Activated naive CD4-positive, alpha-beta T cell treated with anti-CD3 and anti-CD28 coated beads, Interleukin-2, amount 50 U/mL, for 72 hours (primary cell): ENCODE results near the gene CLSTN2. TPM values are rescaled to one million over a fixed set of nuclear protein-coding genes. Genes with fewer than 3 reads are reported as not detected.

Experiments
- ATAC-seq, 2 donors: fragments of 150-1000 bp; cut with Tn5 transposase; 2 replicates each; pipeline ENCODE4 v1.10.0; 2021; ENCODE audit warnings: mild to moderate bottlenecking in 2 of 2, moderate library complexity in 2 of 2
- DNase-seq, 2 donors: peaks; one replicate each; pipeline ENCODE4 v3.0.0; 2021 to 2022; ENCODE audit warnings: low spot score in 2 of 2
- H3K27ac Mint-ChIP-seq, 2 donors: one replicate each; pipeline ENCODE4 v1.8.0; 2022; ENCODE audit warnings: mild to moderate bottlenecking in 2 of 2, mixed read lengths in 2 of 2
- H3K36me3 Mint-ChIP-seq, 2 donors: one replicate each; pipeline ENCODE4 v1.8.0; 2022; ENCODE audit warnings: mixed read lengths in 2 of 2
- H3K9me3 Mint-ChIP-seq, 2 donors: one replicate each; pipeline ENCODE4 v1.8.0; 2022; ENCODE audit warnings: mixed read lengths in 2 of 2
- total RNA-seq, 2 donors: library from RNA; stranded (reverse); gene quantifications; one replicate each; pipeline ENCODE4 v1.2.3, GENCODE V29; 2022

CLSTN2 gene
- total RNA-seq, 2 donors from 2014 or later: not detected

GRCh38 chr3:139974809-139975425 lies 39.9 kb downstream of the CLSTN2 start:
- H3K27ac Mint-ChIP-seq: no peak overlapping the region
- no peak for ATAC-seq
- DNase-seq: no peak
- no peaks in the 10 kb centered on the region for H3K9me3 Mint-ChIP-seq
- no peaks in the 10 kb centered on the region for H3K36me3 Mint-ChIP-seq

GRCh38 chr3:139975594-139976365 lies 40.8 kb downstream of the CLSTN2 start:
- no peak for DNase-seq
- no peak for ATAC-seq
- no peak overlapping the region for H3K27ac Mint-ChIP-seq
- no peaks in the 10 kb centered on the region for H3K36me3 Mint-ChIP-seq
- peaks cover 0 to 3% of the 10 kb centered on the region in 2 donors for H3K9me3 Mint-ChIP-seq

DNA sequence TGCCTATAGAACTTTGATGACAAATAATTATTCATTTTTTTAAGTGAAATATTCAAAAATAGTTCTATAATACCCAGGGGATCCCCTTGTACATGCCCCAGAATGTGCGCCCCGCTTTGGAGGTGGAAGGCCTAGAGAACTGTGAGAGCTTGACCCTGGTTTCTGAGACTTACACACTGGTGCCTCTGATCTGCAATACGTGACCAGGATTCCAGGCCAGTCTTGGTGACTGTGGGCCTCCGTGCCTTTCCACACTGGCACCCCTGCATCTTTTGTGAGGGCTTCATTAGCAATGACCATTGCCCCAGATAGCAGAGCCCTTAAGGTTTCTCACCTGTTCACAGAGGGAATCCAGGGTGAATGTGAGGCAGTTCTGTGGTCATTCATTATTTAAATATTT lies 44.0 kb downstream of the CLSTN2 start:
- no peak for DNase-seq
- ATAC-seq: no peak
- peaks cover 0 to 3% of the 10 kb centered on the region in 2 donors for H3K9me3 Mint-ChIP-seq

DNA sequence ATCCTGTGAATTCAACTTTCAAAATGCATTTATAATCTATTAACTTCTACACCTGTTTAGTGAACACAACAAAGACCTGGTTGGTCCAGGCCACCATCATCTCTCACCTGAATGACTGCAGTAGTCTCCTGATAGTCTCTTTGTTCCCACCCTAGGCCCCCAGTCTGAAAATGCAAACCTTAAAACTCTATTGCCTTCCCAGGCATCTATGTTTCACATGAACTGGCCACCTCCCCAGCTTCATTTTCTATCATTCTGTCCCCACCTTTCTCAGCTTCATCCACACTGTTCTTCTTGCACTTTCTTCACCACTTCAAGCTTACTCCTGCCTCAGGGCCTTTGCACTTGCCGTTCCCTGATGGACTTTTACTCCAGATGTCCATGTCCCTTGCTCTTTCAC lies 45.0 kb downstream of the CLSTN2 start:
- DNase-seq (no peak), ATAC-seq (no peak)
- peaks cover 0 to 3% of the 10 kb centered on the region in 2 donors for H3K9me3 Mint-ChIP-seq
- H3K36me3 Mint-ChIP-seq: no peaks in the 10 kb centered on the region
- no peak overlapping the region for H3K27ac Mint-ChIP-seq

More for the DNA sequence above, 44.0 kb downstream of the CLSTN2 start:
- no peak overlapping the region for H3K27ac Mint-ChIP-seq
- no peaks in the 10 kb centered on the region for H3K36me3 Mint-ChIP-seq

DNA sequence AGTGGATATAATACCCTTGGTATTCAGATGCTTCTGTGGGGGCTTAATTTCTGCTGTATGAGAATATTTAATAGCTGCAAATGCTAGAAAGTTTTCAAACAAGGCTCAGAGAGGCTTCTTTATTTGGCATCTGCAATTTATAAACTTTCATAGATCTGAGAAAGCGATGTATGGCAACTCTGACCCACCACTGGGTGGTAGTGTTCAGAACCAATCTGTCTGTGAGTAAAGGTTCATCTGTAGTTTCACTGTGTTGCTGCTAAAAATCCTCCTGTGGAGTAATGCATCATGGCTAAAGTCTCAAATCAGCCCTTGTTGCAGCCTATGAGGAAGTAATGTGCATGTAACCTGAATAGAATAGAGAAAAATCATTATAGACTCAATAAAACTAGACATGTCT lies 47.4 kb downstream of the CLSTN2 start:
- DNase-seq (no peak), ATAC-seq (no peak)
- Mint-ChIP-seq H3K36me3 (no peaks in the 10 kb centered on the region), H3K9me3 (peaks cover 0 to 3% of the 10 kb centered on the region in 2 donors), H3K27ac (no peak overlapping the region)

GRCh38 chr3:139985576-139985975 lies 50.6 kb downstream of the CLSTN2 start:
- H3K9me3 Mint-ChIP-seq: no peaks in the 10 kb centered on the region
- H3K27ac Mint-ChIP-seq: no peak overlapping the region
- DNase-seq (no peak), ATAC-seq (no peak)
- no peaks in the 10 kb centered on the region for H3K36me3 Mint-ChIP-seq

- H3K36me3 Mint-ChIP-seq: no peaks in the 10 kb centered on the region
- no peak overlapping the region for H3K27ac Mint-ChIP-seq
- no peak for ATAC-seq
- no peaks in the 10 kb centered on the region for H3K9me3 Mint-ChIP-seq
- no peak for DNase-seq
Observed at GRCh38 chr3:139987908-139988307, 52.9 kb downstream of the CLSTN2 start.

GRCh38 chr3:139988472-139989156 lies 53.6 kb downstream of the CLSTN2 start:
- ATAC-seq: no peak
- Mint-ChIP-seq H3K36me3 (no peaks in the 10 kb centered on the region), H3K27ac (no peak overlapping the region), H3K9me3 (no peaks in the 10 kb centered on the region)
- no peak for DNase-seq

- DNase-seq: no peak
- Mint-ChIP-seq H3K36me3 (no peaks in the 10 kb centered on the region), H3K9me3 (peaks cover 0 to 3% of the 10 kb centered on the region in 2 donors), H3K27ac (no peak overlapping the region)
- ATAC-seq: no peak
Observed at GRCh38 chr3:139994891-139995290, 59.9 kb downstream of the CLSTN2 start.

DNA sequence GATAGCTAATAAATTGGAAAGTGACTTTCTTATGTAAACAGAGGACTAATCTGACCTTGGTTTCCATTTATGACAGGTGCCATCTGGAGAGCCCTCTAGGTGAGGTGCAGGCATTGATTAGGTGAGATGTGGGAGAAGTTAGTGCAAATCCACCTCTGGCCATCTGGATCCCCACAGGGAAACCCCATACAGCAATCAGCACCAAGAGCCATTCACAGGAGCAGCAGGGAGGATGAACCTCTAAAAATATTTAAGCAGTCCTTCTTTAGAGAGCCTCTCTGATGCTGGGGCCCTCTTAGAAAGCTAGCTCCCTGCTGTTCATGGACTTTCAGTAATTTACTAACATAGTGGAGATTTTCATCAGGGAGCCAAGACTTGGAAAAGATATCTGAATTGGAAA lies 69.3 kb downstream of the CLSTN2 start:
- Mint-ChIP-seq H3K36me3 (no peaks in the 10 kb centered on the region), H3K27ac (no peak overlapping the region), H3K9me3 (peaks cover 3 to 4% of the 10 kb centered on the region in 2 donors)
- DNase-seq: no peak
- ATAC-seq: no peak

- ATAC-seq (no peak), DNase-seq (no peak)
- H3K9me3 Mint-ChIP-seq: peaks cover 0 to 4% of the 10 kb centered on the region in 2 donors
- no peaks in the 10 kb centered on the region for H3K36me3 Mint-ChIP-seq
- no peak overlapping the region for H3K27ac Mint-ChIP-seq
Observed at GRCh38 chr3:140006331-140006730, 71.3 kb downstream of the CLSTN2 start.

DNA sequence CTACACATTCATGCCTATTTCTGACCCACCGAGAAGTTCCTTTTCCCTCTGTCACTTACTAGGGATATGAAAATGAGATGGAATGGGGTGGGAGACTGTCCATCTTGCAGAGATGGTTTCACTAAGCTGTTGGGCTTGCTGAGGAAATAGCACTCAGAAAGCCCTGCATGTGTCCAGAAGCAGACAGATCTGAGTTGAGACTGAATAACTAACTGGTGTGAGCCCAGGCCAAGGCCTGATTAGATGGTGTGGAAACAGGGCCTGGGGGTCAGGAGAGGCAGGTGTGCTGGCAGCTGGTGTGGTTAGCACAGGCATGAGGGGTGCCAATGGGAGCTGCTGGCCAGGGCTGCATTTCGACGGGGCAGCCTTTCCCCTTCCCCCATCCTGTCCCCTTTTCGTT lies 72.1 kb downstream of the CLSTN2 start:
- ATAC-seq: no peak
- no peaks in the 10 kb centered on the region for H3K36me3 Mint-ChIP-seq
- no peak overlapping the region for H3K27ac Mint-ChIP-seq
- H3K9me3 Mint-ChIP-seq: no peaks in the 10 kb centered on the region
- DNase-seq: no peak

DNA sequence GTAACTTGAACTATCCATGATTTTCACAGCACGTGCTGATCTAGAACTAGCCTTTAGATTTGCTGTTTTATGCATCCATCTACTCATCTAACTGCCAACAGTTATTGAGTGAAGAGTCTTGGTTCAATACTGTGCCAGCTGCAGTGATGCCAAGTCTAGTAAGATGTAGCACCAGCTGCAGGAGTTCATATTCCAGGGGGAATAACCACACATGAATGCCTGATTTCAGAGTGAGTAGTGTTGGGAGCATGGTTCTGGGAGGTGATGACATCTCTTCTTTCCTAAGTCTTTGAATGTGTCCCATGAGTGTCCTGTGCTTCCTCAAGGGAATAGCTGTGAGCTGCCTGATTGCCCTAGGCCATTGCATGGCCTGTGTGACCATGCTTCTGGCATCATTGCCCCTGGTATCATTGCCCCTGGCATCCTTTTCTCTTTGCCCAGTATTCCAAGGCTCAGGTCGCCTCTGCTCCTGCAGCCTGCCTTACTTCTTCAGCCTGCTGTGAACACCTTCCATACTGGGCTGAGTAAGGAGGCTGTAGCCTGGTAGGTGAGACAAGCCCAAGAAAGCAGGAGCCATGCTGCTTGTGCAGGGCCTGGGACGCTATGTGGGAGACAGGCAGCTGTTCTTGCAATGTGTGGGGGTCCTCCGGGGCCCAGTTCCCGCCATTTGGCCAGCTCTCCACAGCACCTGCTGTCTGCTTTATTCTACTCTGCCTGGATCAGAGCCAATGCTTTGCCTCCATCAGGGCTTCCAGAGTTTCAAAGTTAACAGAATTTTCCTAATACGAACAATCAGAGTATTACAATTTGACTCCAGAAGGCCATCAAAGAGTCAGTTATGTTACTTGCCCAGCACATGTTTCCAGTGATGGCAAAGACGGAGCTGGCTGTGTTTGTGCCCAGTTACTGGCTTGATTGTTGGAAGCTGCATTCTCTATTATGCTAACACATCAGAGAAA lies 73.2 kb downstream of the CLSTN2 start:
- ATAC-seq: no peak
- no peaks in the 10 kb centered on the region for H3K9me3 Mint-ChIP-seq
- no peaks in the 10 kb centered on the region for H3K36me3 Mint-ChIP-seq
- no peak overlapping the region for H3K27ac Mint-ChIP-seq
- no peak for DNase-seq

DNA sequence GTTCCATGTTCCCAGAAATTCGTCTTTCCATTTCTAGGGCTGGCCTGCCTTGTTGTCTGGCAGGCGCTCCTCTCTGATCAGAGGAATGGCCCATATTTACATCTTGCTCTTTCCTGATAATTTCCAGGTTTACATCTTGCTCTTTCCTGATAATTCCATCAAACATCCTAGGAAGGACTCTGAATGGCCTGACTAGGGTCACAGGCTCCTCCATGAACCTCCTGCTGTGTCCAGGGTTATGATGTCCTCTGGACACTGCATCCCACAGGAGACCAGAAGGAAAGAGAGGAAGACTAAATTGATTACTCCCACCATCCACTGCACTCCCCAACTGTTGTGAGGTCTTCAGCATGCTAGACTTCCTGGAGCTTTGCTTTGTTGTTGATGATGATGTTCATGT lies 75.4 kb downstream of the CLSTN2 start:
- no peaks in the 10 kb centered on the region for H3K36me3 Mint-ChIP-seq
- H3K27ac Mint-ChIP-seq: no peak overlapping the region
- H3K9me3 Mint-ChIP-seq: no peaks in the 10 kb centered on the region
- no peak for ATAC-seq
- no peak for DNase-seq

DNA sequence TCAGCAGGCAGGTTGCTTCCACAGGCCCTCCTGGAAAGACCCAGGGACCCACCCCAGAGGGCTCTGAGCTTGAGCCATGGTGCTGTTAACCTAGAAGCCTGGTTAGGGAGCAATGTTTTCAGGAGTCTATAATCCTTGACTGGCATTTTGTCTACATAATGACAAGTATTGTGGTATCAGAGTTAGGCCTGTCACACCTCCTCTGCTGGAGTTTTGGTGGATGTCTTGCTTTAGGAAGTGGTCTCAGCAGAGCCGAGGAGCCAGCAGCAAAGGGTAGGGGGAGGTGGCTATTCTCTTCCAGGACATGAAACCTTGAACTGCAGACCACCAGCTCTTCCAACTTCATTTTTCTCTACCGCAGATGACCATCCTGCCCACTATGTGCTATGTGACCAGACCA lies 76.1 kb downstream of the CLSTN2 start:
- Mint-ChIP-seq H3K9me3 (no peaks in the 10 kb centered on the region), H3K27ac (no peak overlapping the region)
- ATAC-seq: no peak

DNA sequence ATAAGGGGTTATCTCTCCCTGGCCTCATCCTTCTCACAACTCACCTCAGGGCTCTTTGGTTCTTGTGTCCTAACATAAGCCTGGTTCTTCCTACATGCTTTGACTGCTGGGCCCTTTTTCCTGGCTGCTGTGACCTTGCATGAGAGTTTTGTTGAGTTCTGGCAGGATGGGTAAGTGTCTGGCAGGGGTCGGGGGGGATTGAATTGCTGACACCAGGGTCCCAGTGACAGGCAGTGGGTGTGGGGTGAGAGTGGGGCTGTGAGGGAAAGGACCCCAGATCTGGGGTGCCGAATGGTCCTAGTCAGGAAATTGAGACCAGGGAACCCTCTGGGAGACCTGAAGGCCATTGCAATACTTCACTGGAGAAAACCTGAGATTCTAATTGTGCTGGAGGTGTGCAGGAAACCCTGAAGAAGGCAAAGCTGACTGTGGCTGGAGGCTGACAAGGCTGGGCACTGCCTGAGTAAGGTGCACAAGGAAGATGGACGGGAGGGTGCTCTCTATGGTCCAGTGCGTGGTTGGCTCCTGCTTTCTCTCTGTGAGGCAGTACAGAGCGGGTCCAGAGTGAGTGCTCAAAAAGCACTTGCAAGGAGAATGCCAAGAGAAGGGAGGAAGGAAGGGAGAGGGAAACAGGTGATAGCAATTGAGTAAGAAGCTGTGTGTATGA lies 76.8 kb downstream of the CLSTN2 start:
- H3K36me3 Mint-ChIP-seq: no peaks in the 10 kb centered on the region
- ATAC-seq: no peak
- no peak for DNase-seq
- H3K9me3 Mint-ChIP-seq: no peaks in the 10 kb centered on the region
- H3K27ac Mint-ChIP-seq: no peak overlapping the region

More for the DNA sequence above, 76.1 kb downstream of the CLSTN2 start:
- DNase-seq: no peak
- H3K36me3 Mint-ChIP-seq: no peaks in the 10 kb centered on the region
